GM18861 (cell line): ENCODE measurements around the gene OR56B1.
A peak's percentile ranks its signal among the peaks of the same experiment; 100 is the strongest.
"Not testable (repeated sequence)": the region's sequence is repeated elsewhere in the genome, so short reads cannot be mapped to it uniquely, and the experiment has no call there.

Experiments used
- ATAC-seq: cut with Tn5 transposase; IDR thresholded peaks from one replicate; pipeline ENCODE4 v1.9.1; 2021; ENCODE audit not compliant: unreplicated experiment

Gene OR56B1, protein sequence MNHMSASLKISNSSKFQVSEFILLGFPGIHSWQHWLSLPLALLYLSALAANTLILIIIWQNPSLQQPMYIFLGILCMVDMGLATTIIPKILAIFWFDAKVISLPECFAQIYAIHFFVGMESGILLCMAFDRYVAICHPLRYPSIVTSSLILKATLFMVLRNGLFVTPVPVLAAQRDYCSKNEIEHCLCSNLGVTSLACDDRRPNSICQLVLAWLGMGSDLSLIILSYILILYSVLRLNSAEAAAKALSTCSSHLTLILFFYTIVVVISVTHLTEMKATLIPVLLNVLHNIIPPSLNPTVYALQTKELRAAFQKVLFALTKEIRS

DNA sequence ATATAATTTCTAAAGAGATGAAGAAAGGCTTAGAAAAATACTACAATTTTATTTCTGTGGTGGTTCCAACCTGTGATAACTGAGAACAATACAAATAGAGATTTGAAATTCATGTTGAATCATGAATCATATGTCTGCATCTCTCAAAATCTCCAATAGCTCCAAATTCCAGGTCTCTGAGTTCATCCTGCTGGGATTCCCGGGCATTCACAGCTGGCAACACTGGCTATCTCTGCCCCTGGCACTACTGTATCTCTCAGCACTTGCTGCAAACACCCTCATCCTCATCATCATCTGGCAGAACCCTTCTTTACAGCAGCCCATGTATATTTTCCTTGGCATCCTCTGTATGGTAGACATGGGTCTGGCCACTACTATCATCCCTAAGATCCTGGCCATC, at the start of gene OR56B1:
Gene OR56B1 (plus strand): TSS at position 53 of the 400 bp plus-strand sequence. CDS start 69 bp downstream, at position 122.
- ATAC-seq = no peak

DNA sequence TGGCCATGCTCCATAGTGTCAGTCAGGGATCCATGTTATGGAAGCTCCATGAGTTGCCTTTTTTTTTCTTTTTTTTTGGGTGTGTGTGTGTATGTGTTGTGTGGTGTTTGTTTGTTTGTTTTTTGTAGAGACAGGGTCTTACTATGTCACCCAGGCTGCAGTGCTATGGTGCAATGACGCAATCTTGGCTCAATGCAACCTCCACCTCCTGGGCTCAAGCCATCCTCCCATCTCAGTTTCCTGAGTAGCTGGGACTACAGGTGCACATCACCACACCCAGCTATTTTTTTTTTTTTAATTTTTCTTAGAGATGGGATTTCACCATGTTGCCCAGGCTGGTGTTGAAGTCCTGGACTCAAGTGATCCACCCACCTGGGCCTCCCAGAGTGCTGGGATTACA, 47.8 kb upstream of the OR56B1 start:
- no peak for ATAC-seq

DNA sequence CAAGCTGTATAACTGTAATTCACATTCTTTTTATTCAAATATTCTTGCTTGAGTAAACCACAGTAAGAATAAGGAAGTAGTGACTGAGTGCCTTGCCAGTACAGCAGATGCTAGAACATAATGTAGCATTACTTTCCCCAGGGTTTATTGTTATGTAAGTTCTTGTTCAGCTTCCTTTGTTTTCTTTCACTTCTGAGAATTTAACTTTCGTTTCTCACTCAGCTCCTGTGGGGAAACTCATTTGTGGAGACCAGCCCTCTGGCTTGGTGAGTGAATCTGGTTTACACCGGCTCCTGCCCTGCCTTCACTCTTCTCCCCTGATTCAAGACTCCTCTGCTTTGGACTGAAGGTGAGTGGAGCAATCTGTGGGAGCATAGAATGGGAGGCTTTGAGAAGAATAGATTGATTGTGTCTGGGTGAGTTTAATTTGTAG, 46.7 kb upstream of the OR56B1 start, which contains the start of gene TRIM22:
Gene TRIM22 (plus strand): TSS at position 240 of the 433 bp plus-strand sequence. CDS start 6,443 bp downstream, outside the sequence.
- peak; percentile 85 for ATAC-seq

DNA sequence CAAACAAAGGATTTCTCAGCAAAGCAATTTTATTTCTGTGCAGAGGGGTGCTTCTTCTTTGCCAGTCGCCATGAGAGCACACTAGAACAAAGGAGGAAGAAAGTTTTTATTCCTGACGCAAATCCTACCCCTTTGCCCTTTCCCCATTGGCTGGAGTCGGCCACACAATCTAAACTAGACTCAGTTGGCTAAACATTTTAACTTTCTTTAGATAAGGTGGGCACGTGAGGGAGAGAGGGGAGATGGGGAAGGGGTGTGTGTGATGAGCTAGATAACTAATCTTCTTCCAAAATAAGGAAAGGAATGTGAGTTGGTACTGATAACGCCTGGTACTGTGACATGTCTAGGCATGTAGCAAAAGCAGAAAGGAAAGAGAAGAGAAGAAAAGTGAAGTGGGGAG, 46.0 kb upstream of the OR56B1 start:
- ATAC-seq = no peak

DNA sequence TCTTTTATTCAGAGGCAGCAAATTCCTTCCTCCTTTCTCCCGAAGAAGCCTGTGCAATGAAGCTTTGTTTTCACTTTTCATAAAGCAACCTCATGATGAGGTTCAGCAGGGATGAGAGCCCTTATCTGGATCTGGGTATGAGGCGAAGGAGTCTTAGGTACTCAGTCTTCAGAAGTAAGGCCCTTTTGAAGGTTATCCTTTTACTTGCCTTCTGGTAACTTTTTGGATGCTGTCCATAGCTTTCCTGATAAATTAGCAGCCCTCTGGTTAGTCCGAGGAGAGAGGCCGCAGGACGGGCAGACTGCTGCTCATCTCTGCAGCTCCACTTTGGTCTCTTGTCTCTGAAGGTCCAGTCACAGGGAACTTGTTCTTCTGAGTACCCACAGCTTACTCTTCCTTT, 45.5 kb upstream of the OR56B1 start:
- no peak for ATAC-seq

DNA sequence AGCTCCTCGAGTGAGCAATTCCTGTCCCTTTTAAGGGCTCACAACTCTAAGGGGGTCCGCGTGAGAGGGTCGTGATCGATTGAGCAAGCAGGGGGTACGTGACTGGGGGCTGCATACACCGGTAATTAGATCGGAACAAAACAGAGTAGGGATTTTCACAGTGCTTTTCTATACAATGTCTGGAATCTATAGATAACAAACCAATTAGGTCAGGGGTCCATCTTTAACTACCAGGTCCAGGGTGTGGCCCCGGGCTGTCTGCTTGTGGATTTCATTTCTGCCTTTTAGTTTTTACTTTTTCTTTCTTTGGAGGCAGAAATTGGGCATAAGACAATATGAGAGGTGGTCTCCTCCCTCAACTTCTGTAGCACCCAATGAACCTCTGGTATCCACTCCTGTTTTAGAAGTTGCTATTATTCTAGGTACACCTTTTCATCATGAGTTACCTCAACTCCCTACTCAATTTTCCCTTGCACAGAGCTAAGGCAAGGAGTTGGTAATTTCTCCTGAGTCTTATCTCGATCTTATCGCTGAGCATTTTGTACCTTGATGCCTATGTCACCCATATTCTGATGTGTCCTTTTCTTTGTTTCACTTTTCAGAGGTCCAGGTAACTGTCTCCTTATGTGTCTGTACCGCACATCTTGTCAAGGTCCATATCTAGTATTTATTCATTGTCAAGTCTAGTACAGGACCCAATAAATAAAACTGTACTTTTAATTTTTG, 44.8 kb upstream of the OR56B1 start:
- ATAC-seq = not testable (repeated sequence)

DNA sequence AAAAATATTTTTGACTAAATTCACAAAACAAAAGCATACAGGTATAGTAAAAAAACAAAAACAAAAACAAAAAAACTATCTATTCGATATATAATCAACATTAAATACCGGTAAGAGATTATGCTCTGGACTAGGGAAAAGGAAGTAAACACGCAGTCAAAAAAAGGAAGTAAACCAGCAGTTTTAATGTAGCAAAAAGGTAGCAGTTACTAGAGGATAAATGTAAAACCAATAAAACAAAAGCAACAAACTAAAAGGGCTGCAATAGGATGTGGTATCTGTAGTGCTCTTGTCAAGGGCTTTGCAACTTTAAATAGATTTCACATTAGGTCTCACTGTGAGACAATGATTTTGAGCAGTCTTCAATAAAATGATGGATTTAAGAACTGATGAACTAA, 44.3 kb upstream of the OR56B1 start:
- ATAC-seq = no peak

DNA sequence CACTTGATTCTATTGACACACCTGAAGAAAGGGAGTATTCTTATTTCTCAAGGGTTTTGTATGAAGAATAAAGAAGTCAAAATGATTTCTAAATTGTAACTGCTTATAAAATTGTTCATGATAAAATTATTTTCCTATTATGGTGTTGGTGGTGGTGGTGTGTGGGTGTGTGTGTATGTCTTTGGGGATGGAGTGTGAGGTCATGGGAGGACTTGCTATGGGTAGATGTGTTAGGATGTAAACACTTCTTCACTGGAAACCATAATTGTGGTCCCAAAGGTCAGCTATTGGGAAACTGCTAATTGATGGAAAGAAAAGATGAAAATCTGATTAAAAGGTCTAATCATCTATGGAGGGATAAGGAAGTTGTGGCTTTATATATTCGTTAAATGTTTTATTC, 41.6 kb upstream of the OR56B1 start:
- ATAC-seq = no peak

DNA sequence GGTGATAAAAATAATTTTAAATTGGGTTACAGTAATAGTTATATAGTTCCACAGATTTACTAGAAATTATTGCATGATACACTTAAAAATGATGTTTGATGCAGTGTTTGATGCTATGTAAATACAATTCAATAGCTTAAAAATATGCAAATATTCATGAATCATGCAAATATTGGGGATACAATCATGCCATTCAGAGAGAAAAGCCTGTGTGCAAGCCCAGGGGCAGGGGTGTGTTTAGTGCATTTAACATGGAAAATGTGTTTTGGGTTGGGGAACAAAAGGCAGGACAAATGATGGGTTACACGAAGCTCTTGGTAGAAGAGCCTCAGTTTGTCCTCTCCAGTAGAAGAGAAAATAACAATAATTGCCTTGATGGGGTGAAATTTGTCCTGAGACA, 40.7 kb upstream of the OR56B1 start:
- ATAC-seq = no peak

DNA sequence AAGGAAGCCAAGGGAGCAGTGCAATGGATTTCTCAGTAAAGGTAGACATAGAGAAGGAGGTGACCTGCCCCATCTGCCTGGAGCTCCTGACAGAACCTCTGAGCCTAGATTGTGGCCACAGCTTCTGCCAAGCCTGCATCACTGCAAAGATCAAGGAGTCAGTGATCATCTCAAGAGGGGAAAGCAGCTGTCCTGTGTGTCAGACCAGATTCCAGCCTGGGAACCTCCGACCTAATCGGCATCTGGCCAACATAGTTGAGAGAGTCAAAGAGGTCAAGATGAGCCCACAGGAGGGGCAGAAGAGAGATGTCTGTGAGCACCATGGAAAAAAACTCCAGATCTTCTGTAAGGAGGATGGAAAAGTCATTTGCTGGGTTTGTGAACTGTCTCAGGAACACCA, 40.0 kb upstream of the OR56B1 start:
- ATAC-seq = no peak

DNA sequence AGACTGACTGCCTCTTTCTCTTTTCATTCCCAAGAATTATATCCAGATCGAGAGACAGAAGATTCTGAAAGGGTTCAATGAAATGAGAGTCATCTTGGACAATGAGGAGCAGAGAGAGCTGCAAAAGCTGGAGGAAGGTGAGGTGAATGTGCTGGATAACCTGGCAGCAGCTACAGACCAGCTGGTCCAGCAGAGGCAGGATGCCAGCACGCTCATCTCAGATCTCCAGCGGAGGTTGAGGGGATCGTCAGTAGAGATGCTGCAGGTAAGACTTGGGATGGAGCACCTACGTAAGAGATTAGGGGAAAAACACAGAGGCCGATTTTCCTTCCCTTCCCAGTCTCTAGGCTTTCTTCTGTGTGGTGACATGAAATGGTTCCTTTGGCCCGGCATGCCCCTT, 38.0 kb upstream of the OR56B1 start:
- ATAC-seq = no peak

DNA sequence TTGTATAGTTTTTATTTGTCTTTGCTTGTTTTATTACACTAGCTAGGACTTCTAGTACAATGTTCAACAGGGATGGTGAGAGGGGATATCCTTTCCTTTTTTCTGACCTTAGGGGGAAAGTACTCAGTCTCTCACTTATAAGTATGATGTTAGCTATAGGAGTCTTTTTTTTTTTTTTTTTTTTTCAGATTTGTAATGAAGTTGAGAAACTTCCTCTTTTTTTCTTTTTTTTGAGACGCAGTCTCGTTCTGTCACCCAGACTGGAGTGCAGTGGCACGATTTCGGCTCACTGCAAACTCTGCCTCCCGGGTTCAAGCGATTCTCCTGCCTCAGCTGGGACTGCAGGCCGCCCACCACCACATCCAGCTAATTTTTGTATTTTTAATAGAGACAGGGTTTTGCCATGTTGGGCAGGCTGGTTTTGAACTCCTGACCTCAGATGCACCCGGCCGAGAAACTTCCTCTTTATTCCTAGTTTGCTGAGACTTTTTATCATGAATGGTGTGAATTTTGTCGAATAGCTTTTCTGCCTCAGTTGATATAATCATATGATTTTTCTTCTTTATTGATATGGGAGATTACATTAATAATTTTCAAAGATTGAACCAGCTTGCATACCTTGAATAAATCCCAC, 35.7 kb upstream of the OR56B1 start:
- no peak for ATAC-seq

DNA sequence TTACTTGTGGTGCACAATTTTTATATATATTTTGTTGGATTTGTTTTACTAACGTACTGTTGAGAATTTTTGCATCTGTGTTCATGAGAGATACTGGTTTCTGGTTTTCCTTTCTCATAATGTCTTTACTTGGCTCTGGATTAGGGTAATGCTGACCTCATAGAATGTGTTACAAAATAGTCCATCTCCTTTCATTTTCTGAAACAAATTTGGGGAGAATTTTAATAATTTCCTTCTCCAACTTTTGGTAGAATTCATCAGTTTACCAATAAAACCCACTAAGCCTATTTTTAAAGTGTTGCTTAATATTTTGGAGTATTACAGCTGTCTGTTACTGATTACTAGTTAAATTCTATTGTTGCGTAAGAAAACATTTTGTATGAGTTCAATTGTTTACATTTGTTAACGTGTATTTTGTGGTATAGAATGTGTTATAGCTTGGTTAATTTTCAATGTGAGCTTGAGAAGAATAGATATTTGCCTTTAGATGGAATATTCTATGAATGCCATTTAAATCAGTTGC, 35.1 kb upstream of the OR56B1 start:
- no peak for ATAC-seq

DNA sequence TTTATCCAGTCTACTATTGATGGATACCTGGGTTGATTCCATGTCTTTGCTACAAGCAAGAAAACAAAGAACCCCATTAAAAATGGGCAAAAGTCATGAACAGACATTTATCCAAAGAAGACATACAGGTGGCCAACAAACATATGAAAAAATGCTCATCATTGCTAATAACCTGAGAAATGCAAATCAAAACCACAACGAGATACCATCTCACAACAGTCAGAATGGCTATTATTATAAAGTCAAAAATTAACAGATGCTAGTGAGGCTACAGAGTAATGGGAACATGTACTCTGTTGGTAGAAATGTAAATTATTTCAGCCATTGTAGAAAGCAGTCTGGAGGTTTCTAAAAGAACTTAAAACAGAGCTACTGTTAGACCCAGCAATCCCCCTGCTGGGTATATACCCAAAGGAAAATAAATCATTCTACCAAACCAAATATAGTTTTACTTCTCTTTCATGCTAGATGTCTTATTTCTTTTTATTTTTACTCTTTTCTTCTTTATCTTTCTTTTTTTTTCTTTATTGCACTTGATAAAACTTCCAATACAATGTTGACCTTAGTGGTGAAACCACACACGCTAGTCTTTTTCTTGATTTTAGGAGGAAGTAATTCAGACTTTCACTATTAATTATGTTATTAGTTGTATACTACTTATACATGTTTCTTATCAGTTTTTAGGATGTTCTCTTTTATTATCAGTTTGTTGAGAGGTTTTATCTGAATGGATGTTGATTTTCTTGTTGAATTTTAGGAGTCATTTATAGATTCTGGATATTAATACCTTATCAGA, 32.3 kb upstream of the OR56B1 start:
- ATAC-seq = peak; percentile 96

DNA sequence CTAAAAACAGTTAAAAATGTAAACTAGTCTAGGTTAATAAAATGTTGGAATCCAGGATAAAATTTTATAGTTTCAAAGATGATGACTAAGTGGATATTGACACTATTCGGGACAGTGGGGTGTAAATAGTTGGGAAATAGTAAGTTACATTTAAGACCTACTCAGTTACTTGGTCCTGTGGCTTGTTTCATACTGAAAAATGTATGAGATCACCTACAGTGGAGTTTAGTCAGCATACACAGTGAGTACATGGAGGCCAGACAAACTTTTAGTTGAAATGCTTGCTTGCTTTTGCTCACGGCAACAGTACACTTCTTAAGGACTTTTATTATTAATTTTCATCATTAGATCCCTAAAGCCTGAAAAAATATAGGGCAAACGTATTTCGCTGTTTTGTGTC, 30.6 kb upstream of the OR56B1 start:
- ATAC-seq = no peak

DNA sequence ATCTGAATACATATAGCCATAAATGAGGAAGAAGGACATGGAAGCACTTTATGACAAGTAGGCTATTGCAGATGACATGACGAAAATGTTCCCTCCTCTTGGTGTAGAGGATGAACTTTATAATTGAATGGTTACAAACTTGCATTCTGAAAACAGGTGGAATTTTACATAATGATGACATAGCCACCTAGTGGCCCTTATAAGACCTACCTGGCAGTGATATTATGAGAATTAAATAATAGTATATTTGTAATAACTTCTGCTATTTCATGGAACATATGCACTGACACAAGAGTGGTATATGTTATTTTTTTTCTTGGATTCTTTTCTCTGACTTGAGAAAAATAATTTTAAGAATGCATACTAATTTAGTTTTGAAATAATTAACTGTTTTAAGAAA, 23.7 kb upstream of the OR56B1 start:
- ATAC-seq = no peak

DNA sequence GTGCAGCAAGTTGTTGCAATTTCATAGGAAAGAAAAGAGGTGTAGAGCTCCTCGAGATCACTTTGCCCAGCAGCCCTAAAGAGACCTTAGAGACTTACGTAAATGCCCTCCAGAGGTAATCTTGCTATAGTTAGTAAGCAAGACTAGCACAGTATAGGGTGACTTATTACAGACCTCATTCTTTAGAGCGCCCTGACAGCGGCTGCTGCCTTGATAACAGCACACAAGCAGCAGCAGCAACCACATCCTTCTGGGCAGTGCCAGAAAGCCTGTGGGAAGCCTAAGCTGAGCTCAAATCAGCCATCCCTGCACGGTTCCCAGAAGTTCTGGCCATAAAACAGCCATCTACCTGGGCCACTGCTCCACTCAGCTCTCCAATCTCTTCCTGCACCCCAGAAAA, 22.6 kb upstream of the OR56B1 start:
- ATAC-seq = no peak

DNA sequence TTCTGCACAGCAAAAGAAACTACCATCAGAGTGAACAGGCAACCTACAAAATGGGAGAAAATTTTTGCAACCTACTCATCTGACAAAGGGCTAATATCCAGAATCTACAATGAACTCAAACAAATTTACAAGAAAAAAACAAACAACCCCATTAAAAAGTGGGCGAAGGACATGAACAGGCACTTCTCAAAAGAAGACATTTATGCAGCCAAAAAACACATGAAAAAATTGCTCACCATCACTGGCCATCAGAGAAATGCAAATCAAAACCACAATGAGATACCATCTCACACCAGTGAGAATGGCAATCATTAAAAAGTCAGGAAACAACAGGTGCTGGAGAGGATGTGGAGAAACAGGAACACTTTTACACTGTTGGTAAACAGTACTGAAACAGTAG, 19.7 kb upstream of the OR56B1 start:
- not testable (repeated sequence) for ATAC-seq

DNA sequence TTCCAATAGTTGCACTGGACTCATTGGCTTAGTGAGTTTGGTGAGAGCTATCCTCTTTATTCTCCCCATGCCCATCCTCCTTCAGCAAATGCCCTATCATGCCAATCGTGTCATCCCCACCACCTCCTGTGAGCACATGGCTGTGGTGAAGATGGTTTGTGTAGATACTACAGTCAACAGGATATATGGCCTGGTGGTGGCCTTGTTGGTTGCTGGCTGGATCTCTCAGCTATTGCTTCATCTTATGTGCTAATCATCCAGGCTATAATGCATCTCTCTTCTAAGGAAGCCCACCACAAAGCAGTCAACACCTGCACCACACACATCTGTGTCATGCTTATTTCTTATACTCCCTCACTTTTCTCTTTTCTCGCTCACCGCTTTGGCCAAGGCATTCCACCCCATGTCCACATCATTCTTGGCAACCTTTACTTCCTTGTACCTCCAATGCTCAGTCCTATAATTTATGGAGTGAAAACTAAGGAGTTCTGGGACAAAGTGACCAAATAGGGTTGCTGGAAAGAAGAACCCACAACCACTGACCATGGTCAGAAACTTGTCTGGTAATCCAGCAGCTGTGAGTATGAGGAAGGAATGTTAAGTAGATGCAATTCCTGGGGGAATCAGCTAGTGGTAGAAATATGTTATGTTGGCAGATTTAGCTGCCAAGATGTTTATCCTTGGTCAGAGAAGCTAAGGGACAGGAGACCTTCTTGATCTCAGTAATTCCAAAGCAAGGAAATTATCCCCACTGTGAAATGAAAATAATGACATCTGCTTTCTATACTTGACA, 16.3 kb upstream of the OR56B1 start:
- ATAC-seq = no peak

DNA sequence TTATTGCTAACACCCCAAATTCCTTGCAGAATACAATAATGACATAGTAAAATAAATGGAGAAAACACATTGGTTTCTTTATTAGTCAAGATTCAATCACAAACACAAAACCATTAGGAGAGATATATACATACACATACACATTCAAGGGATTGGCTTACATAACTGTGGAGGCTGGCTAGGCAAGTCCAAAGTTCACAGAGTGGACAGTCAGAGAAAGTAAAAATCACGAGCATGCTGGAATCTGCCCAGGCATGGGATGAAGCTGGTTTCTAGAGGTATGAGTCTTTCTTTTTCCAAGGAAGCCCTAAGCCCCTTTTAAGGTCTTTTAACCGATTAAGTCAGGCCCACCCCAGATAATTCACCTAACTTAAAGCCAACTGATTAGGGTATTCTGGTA, 13.6 kb upstream of the OR56B1 start:
- no peak for ATAC-seq
